K562 (cell line): ENCODE data around the gene CHERP. TPM values are rescaled to one million over a fixed set of nuclear protein-coding genes. Genes with fewer than 3 reads are reported as not detected.

Source experiments
- ADNP ChIP-seq: fragments of 200-800 bp; sonication (Bioruptor generic); IDR thresholded peaks from 2 replicates; pipeline ENCODE4 v1.6.1; 2016; ENCODE audit warnings: missing genetic modification characterization, missing compliant biosample characterization
- ATF4 ChIP-seq: fragments of 450-650 bp; formaldehyde crosslinking; IDR thresholded peaks from 2 replicates; pipeline ENCODE4 v1.4.0; 2022; ENCODE audit warnings: mild to moderate bottlenecking, moderate library complexity
- BRD9 ChIP-seq: fragments of 450-650 bp; IDR thresholded peaks from 2 replicates; pipeline ENCODE4 v1.6.1; 2018; ENCODE audit warnings: low read depth; ENCODE audit not compliant: partially characterized antibody
- DMBX1 ChIP-seq: fragments of 250-450 bp; sonication (Bioruptor Pico); IDR thresholded peaks from 2 replicates; pipeline ENCODE4 v1.8.0; 2022; ENCODE audit warnings: inconsistent platforms, mild to moderate bottlenecking, moderate library complexity, borderline replicate concordance
- ETV5 ChIP-seq: sonication (generic); formaldehyde crosslinking; IDR thresholded peaks from 2 replicates; pipeline ENCODE4 v1.4.0; 2020; ENCODE audit warnings: low read depth, mild to moderate bottlenecking, missing genetic modification reagents
- HDAC1 ChIP-seq, 2 experiments: fragments of 450-650 bp; IDR thresholded peaks; 2 replicates each; pipeline ENCODE4 v1.6.1; 2016 to 2017; ENCODE audit warnings: inconsistent platforms in 1 of 2, mild to moderate bottlenecking in 1 of 2, moderate library complexity in 1 of 2
- IRF1 ChIP-seq: sonication (generic); formaldehyde crosslinking; IDR thresholded peaks from 2 replicates; pipeline ENCODE4 v1.8.0; 2022; ENCODE audit warnings: missing genetic modification reagents, mild to moderate bottlenecking, borderline replicate concordance
- MLLT1 ChIP-seq, 2 experiments: fragments of 450-650 bp; IDR thresholded peaks; 2 replicates each; pipeline ENCODE4 v1.6.1; 2016
- MTA1 ChIP-seq: fragments of 450-650 bp; IDR thresholded peaks from 2 replicates; pipeline ENCODE4 v1.6.1; 2017; ENCODE audit warnings: borderline replicate concordance
- NFE2 ChIP-seq: IDR thresholded peaks from 2 replicates; pipeline ENCODE4 v1.6.1; 2014; ENCODE audit warnings: antibody characterized with exemption, low read depth
- NR2C2 ChIP-seq, 2 experiments: fragments of 200-800 bp in 1 of 2; sonication (Bioruptor generic) in 1 of 2; sonication (generic) in 1 of 2; formaldehyde crosslinking in 1 of 2; IDR thresholded peaks; 2 replicates each; pipeline versions ENCODE4 v1.6.1 to v1.8.0; 2016 to 2022; ENCODE audit warnings: mild to moderate bottlenecking in 1 of 2, missing compliant biosample characterization in 1 of 2, missing genetic modification characterization in 1 of 2, missing genetic modification reagents in 1 of 2
- RAD21 ChIP-seq, 2 experiments: fragments of 250-450 bp in 1 of 2; fragments of 450-650 bp in 1 of 2; sonication (Bioruptor Pico) in 1 of 2; formaldehyde crosslinking in 1 of 2; IDR thresholded peaks in 1 of 2; conservative IDR thresholded peaks in 1 of 2; 2 replicates each; pipeline versions ENCODE4 v1.4.0 to v1.8.0; 2020 to 2022; ENCODE audit warnings: mild to moderate bottlenecking in 2 of 2, moderate library complexity in 1 of 2
- RBFOX2 ChIP-seq: fragments of 200-400 bp; formaldehyde crosslinking; IDR thresholded peaks from 2 replicates; pipeline ENCODE4 v1.6.1; 2017; ENCODE audit warnings: low read depth, mild to moderate bottlenecking, low read length, moderate library complexity
- RNF2 ChIP-seq: sonication (generic); IDR thresholded peaks from 2 replicates; pipeline ENCODE4 v1.6.1; 2016
- SIN3A ChIP-seq, 2 experiments: fragments of 150-350 bp in 1 of 2; IDR thresholded peaks; 2 replicates each; pipeline ENCODE4 v1.6.1; 2011 to 2016; ENCODE audit warnings: borderline replicate concordance in 2 of 2, low read depth in 2 of 2, low read length in 2 of 2, mild to moderate bottlenecking in 2 of 2, moderate library complexity in 2 of 2; ENCODE audit not compliant: control insufficient read depth in 1 of 2
- SP2 ChIP-seq: IDR thresholded peaks from 2 replicates; pipeline ENCODE4 v1.6.1; 2011; ENCODE audit warnings: mild to moderate bottlenecking, low read depth, low read length, moderate library complexity; ENCODE audit not compliant: poor library complexity, severe bottlenecking; ENCODE audit errors: extremely low read depth
- SREBF2 ChIP-seq: sonication (generic); formaldehyde crosslinking; IDR thresholded peaks from 2 replicates; pipeline ENCODE4 v1.4.0; 2020; ENCODE audit warnings: mild to moderate bottlenecking, missing genetic modification reagents
- TFAM ChIP-seq: fragments of 250-450 bp; sonication (Bioruptor Pico); conservative IDR thresholded peaks from 2 replicates; pipeline ENCODE4 v1.5.0; 2021; ENCODE audit warnings: mild to moderate bottlenecking, moderate library complexity
- XRCC5 ChIP-seq: fragments of 200-400 bp; formaldehyde crosslinking; IDR thresholded peaks from 2 replicates; pipeline ENCODE4 v1.6.1; 2017; ENCODE audit warnings: low read depth, mild to moderate bottlenecking, low read length
- ZBTB12 ChIP-seq: fragments of 250-450 bp; sonication (Bioruptor Pico); IDR thresholded peaks from 2 replicates; pipeline ENCODE4 v1.4.0; 2020
- ZNF134 ChIP-seq: fragments of 250-450 bp; sonication (Bioruptor Pico); conservative IDR thresholded peaks from 2 replicates; pipeline ENCODE4 v1.4.0; 2020
- ZNF431 ChIP-seq: sonication (generic); formaldehyde crosslinking; IDR thresholded peaks from 2 replicates; pipeline ENCODE4 v1.8.0; 2022; ENCODE audit warnings: mild to moderate bottlenecking, missing genetic modification reagents
- ZNF436 ChIP-seq: fragments of 250-450, 450-650 bp; sonication (Bioruptor Pico); formaldehyde crosslinking; IDR thresholded peaks from 2 replicates; pipeline ENCODE4 v1.7.0; 2020; ENCODE audit warnings: mild to moderate bottlenecking
- polyA plus RNA-seq, 8 experiments: library from polyadenylated mRNA; depleted of rRNA in 4 of 8; stranded (reverse) in 5 of 8; unstranded in 3 of 8; fragments of >200 nt; fragmentation: Nextera tagmentation in 2 of 8; fragmentation: Illumina TruSeq in 1 of 8; extraction: Ambion mirVana in 2 of 8; extraction: Trizol in 1 of 8; gene quantifications; 2 replicates each; pipeline versions ENCODE4 v1.2.1 to v1.2.3, GENCODE V29; 2011 to 2014; ENCODE audit warnings: inconsistent platforms in 1 of 8, missing spikeins in 1 of 8
- total RNA-seq, 7 experiments: library from RNA; depleted of rRNA in 6 of 7; stranded (reverse); fragments of >200 nt in 6 of 7; fragmentation: Illumina TruSeq in 2 of 7; extraction: Trizol in 2 of 7; gene quantifications; 2 replicates each; pipeline versions ENCODE4 v1.2.1 to v1.2.3, GENCODE V29; 2011 to 2021; ENCODE audit warnings: low replicate concordance in 1 of 7
- TF ChIP-seq, protein P1 (sequence below): sonication (generic); formaldehyde crosslinking; IDR thresholded peaks from 2 replicates; pipeline ENCODE4 v1.8.1; 2023; ENCODE audit warnings: mild to moderate bottlenecking, missing genetic modification reagents

CHERP gene
- total and polyA plus RNA-seq, 9 of the 15 experiments (the other 6 are each of a cell fraction or from before 2014, with no cell fraction given), result 0.60 to 85.1 (median 7.8) TPM

- no peak for TF ChIP-seq MLLT1 (IDR thresholded peaks at IDR 0.05)
- TF ChIP-seq XRCC5, result no peak
- no peak for TF ChIP-seq ZBTB12
- no peak for TF ChIP-seq RAD21 (CRISPR knock-in tag; conservative IDR thresholded peaks at IDR 0.05 in 1 of 2, IDR thresholded peaks at IDR 0.05 in 1 of 2)
- no peak for TF ChIP-seq NR2C2 (CRISPR knock-in tag; IDR thresholded peaks at IDR 0.05)
- 0 out of 2 replicates have a peak, but pooled peaks have one; percentile 14 for TF ChIP-seq NR2C2 (tag; IDR thresholded peaks at IDR 0.05)
- TF ChIP-seq MTA1, result no peak
- no peak for TF ChIP-seq IRF1 (CRISPR knock-in tag)
- no peak for TF ChIP-seq ADNP (tag)
- no peak for TF ChIP-seq HDAC1 (IDR thresholded peaks at IDR 0.05)
- TF ChIP-seq BRD9, result no peak
- no peak for TF ChIP-seq SREBF2 (CRISPR knock-in tag)
- TF ChIP-seq ZNF134 (CRISPR knock-in tag), result no peak
- TF ChIP-seq ETV5, result no peak
- no peak for TF ChIP-seq SP2
- no peak for TF ChIP-seq RBFOX2
- TF ChIP-seq SIN3A (IDR thresholded peaks at IDR 0.05; ENCODE audit: borderline replicate concordance in 2 of 2, control insufficient read depth in 1 of 2, low read depth in 2 of 2, low read length in 2 of 2), result no peak
- TF ChIP-seq DMBX1, result no peak
- no peak for TF ChIP-seq ZNF436
- TF ChIP-seq NFE2, result peak; percentile 73
- TF ChIP-seq RNF2, result no peak
- TF ChIP-seq ZNF431 (CRISPR knock-in tag), result no peak
- TF ChIP-seq, protein P1, sequence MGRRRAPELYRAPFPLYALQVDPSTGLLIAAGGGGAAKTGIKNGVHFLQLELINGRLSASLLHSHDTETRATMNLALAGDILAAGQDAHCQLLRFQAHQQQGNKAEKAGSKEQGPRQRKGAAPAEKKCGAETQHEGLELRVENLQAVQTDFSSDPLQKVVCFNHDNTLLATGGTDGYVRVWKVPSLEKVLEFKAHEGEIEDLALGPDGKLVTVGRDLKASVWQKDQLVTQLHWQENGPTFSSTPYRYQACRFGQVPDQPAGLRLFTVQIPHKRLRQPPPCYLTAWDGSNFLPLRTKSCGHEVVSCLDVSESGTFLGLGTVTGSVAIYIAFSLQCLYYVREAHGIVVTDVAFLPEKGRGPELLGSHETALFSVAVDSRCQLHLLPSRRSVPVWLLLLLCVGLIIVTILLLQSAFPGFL (CRISPR knock-in tag), result no peak
- no peak for TF ChIP-seq ATF4 (CRISPR knock-in tag)
- no peak for TF ChIP-seq TFAM (CRISPR knock-in tag)
These were observed 754 bp upstream of the CHERP start (continued) for GRCh38 chr19:16542910-16543472.
